ENCODE results near the gene PSMA7.

Gene PSMA7

GRCh38 chr20:62133864-62134263 is 9.3 kb downstream of the PSMA7 start:
- Histone ChIP-seq H3K27ac (no peak overlapping the region), H3K27me3 (no peaks in the 10 kb centered on the region)

GRCh38 chr20:62133051-62133845 is 9.9 kb downstream of the PSMA7 start:
- Histone ChIP-seq H3K27me3 (no peaks in the 10 kb centered on the region), H3K4me1 (peaks cover 0 to 7% (median 2%) of the 10 kb centered on the region in 4 donors), H3K4me3 (no peak overlapping the region), H3K36me3 (peaks cover 58 to 100% (median 88%) of the 10 kb centered on the region in 3 donors), H3K27ac (no peak overlapping the region), H3K9me3 (no peaks in the 10 kb centered on the region)
- intact Hi-C loops (cut with DNase I; ENCODE audit: low total_unique reads): no loop called here
- peak in 1 of 2 donors; percentile 55 for DNase-seq
- no peak for TF ChIP-seq CTCF (IDR thresholded peaks at IDR 0.05)

More at GRCh38 chr20:62133864-62134263, 9.3 kb downstream of the PSMA7 start:
- no peak overlapping the region for H3K4me3 ChIP-seq
- no peaks in the 10 kb centered on the region for H3K9me3 ChIP-seq
- no peak for TF ChIP-seq CTCF (IDR thresholded peaks at IDR 0.05)
- intact Hi-C loops (cut with DNase I; ENCODE audit: low total_unique reads): no loop called here
- H3K36me3 ChIP-seq: peaks cover 59 to 100% (median 94%) of the 10 kb centered on the region in 3 donors
- peaks cover 0 to 7% (median 2%) of the 10 kb centered on the region in 4 donors for H3K4me1 ChIP-seq
- no peak for DNase-seq

- TF ChIP-seq CTCF (IDR thresholded peaks at IDR 0.05): no peak
- Histone ChIP-seq H3K4me1 (peaks cover 0 to 7% (median 2%) of the 10 kb centered on the region in 4 donors), H3K27ac (peak overlapping the region in 1 of 2 donors; percentile 0), H3K4me3 (no peak overlapping the region), H3K9me3 (no peaks in the 10 kb centered on the region), H3K27me3 (no peaks in the 10 kb centered on the region), H3K36me3 (peaks cover 58 to 100% (median 88%) of the 10 kb centered on the region in 3 donors)
- intact Hi-C loops (cut with DNase I; ENCODE audit: low total_unique reads): no loop called here
- DNase-seq: no peak
Observed at GRCh38 chr20:62132421-62132820, 10.8 kb downstream of the PSMA7 start.

GRCh38 chr20:62131560-62132320 is 11.5 kb downstream of the PSMA7 start:
- intact Hi-C loops (cut with DNase I; ENCODE audit: low total_unique reads): no loop called here
- TF ChIP-seq CTCF (IDR thresholded peaks at IDR 0.05): no peak
- Histone ChIP-seq H3K27me3 (no peaks in the 10 kb centered on the region), H3K4me1 (peaks cover 0 to 7% (median 2%) of the 10 kb centered on the region in 4 donors), H3K27ac (peak overlapping the region in 1 of 2 donors; percentile 0), H3K9me3 (no peaks in the 10 kb centered on the region), H3K36me3 (peaks cover 63 to 100% (median 88%) of the 10 kb centered on the region in 3 donors), H3K4me3 (no peak overlapping the region)
- DNase-seq: no peak

- Histone ChIP-seq H3K4me1 (peaks cover 0 to 7% (median 2%) of the 10 kb centered on the region in 4 donors), H3K4me3 (no peak overlapping the region)
Observed at GRCh38 chr20:62129731-62130531, 13.3 kb downstream of the PSMA7 start.

More at GRCh38 chr20:62129731-62130531, 13.3 kb downstream of the PSMA7 start:
- Histone ChIP-seq H3K27me3 (no peaks in the 10 kb centered on the region), H3K27ac (no peak overlapping the region), H3K9me3 (no peaks in the 10 kb centered on the region), H3K36me3 (peaks cover 79 to 100% (median 90%) of the 10 kb centered on the region in 3 donors)
- intact Hi-C loops (cut with DNase I; ENCODE audit: low total_unique reads): no loop called here
- no peak for TF ChIP-seq CTCF (IDR thresholded peaks at IDR 0.05)
- no peak for DNase-seq

All from tibial artery (tissue), 4 donors.